GM18873 (cell line): Measurements from ENCODE around the gene CUX1.
"Not testable (repeated sequence)": the region's sequence is repeated elsewhere in the genome, so short reads cannot be mapped to it uniquely, and the experiment has no call there.

Experiments used
- ATAC-seq: cut with Tn5 transposase; IDR thresholded peaks from one replicate; pipeline ENCODE4 v1.9.1; 2021; ENCODE audit warnings: mild to moderate bottlenecking, moderate library complexity, moderate number of reproducible peaks; ENCODE audit not compliant: unreplicated experiment, low FRiP score

The CUX1 gene

GRCh38 chr7:102305414-102306268 is 488.2 kb downstream of the CUX1 start:
- ATAC-seq: peak; percentile 40

DNA sequence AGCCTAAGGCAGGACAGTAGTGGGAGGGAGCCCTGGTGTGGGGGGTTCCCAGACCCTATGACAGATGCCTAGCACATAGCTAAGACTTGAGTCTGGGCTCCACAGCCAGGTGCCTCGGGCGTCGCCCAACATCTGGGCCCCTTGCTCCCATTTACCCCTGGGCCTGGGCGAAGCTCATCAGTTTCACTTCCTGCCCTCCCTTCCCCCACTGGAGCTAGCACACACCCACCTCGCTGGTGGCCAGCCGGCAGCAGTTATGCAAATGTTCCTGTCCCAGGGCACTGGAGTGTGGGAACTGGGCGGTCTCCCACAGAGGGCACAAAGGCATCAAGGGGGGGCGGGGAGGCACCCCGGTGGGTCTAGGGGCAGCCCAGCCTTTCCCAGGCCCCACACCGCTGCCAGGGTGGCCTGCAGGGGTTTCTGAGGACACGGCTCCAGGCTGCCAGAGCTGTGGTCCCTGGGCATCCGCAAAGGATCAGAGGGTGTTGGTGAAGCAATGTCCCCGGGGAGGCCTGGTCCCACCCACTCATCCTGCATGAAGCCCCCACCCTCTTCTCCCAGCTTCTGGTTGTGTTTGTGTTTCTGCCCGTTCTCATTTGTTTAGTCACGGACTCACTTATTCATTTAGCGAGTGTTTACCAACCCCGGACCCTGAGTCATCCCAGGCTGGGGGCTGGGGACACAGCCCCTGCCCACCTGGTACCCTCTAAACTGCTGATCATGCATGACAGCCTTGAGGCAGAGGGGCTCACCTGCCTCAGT is 489.7 kb downstream of the CUX1 start:
- peak; percentile 64 for ATAC-seq

- ATAC-seq: no peak
Measured at GRCh38 chr7:102310414-102310815, 493.0 kb downstream of the CUX1 start.

- no peak for ATAC-seq
Measured at GRCh38 chr7:102312317-102312716, 494.9 kb downstream of the CUX1 start.

GRCh38 chr7:102313997-102314780 is 496.8 kb downstream of the CUX1 start:
- no peak for ATAC-seq

DNA sequence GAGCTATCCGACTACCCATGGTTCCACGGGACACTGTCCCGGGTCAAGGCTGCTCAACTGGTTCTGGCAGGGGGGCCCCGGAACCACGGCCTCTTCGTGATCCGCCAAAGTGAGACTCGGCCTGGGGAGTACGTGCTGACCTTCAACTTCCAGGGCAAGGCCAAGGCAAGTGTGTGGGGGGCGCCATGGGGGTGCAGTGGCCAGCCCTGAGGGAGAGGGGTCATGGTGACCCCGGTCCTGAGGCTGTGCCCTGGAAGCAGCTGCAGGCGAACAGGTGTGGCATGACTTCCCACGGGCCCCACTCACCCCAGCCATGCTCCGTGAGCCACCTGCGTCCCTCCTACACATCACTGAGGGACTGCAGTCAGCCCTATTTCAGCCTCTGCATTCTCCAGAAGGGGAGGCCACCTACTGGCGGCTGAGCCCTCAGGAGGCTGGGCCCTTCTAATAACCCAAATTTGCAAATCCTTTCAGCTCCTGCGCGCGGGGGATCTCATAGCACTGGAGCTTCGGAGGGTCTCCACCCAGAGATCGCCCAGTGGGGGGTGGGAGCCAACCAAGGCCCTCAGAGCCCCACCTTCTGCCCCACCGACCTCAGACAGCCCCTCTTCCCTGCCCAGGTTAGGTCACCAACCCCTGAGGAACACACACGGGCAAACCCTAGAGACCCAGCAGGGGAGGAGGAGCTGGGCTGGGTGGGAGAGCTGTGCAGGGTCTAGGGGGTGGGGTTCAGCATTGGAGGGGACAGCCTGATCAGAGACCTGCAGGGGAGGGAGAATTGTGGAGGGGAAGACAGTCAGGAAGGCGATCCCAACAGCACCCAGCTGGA is 500.0 kb downstream of the CUX1 start:
- no peak for ATAC-seq

DNA sequence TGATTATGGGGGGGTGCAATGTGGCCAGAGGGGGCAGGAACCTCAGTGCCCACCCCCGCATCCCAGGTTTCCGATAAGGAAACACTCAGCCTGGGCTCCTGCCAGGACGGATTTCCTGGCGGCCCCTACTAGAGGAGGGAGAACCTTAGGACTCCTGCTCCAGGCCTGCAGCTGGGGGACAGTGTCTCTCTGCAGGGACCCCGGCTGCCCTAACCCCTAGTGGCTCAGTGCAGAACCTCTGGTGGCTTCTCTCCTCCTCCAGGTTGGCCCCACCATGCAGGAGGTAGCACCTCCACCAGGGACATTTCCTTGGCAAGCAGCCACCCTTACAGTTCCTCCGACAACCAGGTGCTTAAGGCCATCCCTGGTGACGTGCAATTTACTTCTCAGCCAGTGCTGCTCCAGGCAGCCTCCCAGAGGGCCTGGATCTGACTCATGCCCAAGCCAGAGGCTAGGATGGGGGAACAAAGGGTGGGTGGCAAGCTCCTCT is 501.1 kb downstream of the CUX1 start:
- no peak for ATAC-seq

DNA sequence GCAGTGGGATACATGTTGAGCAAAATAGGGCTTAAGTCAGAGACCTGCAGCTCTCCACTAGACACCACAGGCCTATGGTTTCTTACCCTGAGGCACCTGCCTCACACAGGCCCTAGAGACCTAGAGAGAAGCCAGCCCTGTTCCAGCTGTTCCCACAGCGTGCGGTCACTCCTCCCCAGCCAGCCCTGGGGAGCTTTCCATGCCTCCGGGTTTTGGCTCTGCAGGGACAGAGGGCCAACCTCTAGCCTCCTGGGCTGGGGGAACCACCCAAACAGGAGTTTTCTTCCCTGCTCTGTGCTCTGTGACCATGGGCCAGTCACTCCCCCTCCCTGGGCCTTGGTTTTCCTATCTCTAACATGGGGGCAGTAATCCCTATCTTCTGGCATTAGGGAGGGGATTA is 502.2 kb downstream of the CUX1 start:
- no peak for ATAC-seq

DNA sequence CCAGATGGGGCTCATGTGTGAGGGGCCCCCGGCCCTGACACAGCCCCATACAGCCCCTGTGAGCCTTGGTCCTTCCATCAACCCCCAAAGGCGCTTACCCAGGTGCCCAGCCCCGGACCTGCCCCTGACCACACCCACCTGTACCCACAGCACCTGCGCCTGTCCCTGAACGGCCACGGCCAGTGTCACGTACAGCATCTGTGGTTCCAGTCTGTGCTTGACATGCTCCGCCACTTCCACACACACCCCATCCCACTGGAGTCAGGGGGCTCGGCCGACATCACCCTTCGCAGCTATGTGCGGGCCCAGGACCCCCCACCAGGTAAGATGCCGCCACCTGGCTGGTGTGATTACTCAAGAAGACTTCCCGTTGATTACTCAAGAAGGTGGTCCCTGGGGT is 502.8 kb downstream of the CUX1 start:
- no peak for ATAC-seq

DNA sequence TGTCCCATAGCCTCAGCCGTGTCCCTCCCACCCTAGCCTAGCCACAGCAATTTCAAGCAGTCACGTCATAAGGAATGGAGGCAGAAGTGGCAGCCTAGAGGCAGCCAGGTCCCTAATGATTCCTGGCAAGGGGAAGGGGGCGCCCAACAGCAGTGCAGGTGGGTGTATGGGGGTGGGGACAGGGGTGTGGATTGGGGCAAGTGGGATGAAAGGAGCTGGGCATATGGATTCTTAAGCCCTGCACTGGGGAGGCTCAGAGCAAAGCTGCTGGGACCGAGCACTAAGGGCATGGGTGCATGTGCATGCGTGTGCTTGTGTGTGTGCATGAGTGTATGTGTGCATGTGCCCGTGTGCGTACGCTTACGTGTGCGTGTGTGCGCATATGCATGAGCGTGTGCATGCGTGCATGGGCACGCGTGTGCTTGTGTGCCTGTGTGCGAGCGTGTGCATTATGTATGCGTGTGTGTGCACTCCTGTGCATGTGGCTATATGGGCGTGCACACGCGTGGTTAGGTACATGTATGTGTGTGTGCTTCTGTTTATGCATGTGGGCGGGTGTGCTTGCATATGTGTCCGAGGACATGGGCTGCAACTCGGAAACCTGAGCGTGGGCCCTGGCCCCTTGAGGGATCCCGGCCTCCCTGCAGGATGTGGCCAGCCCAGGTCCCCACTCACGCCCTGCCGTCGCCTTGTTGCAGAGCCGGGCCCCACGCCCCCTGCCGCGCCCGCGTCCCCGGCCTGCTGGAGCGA is 503.4 kb downstream of the CUX1 start:
- ATAC-seq: no peak

- no peak for ATAC-seq
Measured at GRCh38 chr7:102321351-102322201, 504.1 kb downstream of the CUX1 start.

GRCh38 chr7:102322202-102322715 is 504.8 kb downstream of the CUX1 start:
- ATAC-seq: no peak

DNA sequence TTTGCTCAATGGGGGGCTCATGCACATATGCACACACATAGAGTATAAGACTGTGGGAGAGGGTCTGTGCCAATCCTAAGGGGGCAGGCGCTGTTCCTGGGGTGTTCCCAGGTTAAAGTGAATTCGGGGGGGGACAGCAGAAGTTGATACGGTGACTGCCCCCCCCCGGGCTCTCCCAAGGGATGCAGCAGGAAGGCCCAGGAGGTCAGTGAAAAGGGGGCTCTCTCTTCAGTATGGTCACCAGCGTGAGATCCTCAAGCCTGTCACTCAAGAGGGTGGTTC is 506.4 kb downstream of the CUX1 start:
- ATAC-seq: no peak

DNA sequence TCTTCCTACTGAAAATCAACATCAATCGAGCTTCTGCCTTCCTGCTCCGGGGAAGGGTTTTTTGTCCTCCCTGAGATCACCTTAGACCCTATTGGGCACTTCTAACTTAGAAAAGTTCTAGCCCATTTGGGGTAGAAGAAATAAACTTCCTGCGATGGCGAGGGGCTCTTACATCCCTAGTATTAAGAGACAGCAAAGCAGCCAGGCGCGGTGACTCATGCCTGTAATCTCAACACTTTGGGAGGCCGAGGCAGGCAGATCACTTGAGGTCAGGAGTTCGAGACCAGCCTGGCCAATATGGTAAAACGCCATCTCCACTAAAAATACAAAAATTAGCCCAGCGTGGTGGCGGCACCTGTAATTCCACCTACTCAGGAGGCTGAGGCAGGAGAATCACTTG is 507.7 kb downstream of the CUX1 start:
- ATAC-seq: not testable (repeated sequence)

DNA sequence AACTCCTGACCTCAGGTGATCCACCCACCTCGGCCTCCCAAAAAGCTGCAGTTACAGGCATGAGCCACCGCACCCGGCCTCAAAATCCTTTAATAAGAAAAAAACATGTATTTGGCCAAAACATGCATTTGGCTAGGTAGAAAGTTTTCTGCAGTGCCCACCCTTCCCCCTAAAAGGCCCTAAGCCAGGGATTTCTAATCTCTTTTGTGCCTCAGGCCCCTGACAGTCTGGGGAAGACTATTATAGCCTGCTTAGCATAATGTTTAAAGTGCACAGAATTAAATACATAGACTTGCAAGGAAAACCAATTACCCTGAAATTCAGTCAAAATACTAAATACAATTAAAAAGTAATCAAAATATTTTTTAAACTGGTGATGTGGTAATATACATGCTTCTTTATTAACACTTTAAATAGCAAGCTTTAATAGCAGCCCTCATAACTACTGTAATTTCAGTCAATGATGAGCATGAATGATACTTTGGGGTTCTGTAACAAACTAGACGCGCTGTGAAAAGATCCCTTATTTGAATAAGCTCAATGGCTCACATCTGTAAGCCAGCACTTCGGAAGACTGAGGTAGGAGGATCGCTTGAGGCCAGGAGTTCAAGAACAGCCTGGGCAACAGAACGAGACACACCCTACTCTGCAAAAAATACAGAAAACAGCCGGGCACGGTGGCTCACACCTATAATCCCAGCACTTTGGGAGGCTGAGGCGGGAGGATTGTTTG is 508.9 kb downstream of the CUX1 start:
- no peak for ATAC-seq

GRCh38 chr7:102327183-102327582 is 509.8 kb downstream of the CUX1 start:
- ATAC-seq: not testable (repeated sequence)

GRCh38 chr7:102328863-102329262 is 511.4 kb downstream of the CUX1 start:
- not testable (repeated sequence) for ATAC-seq

- ATAC-seq: not testable (repeated sequence)
Measured at GRCh38 chr7:102329366-102329765, 511.9 kb downstream of the CUX1 start.
